Measurements from ENCODE around the gene EPHA4. TPM values are rescaled to one million over a fixed set of nuclear protein-coding genes. Genes with fewer than 3 reads are reported as not detected.

Gene EPHA4
- total RNA-seq, 3 donors from 2014 or later = 21.4 to 36.8 (median 21.9) TPM

DNA sequence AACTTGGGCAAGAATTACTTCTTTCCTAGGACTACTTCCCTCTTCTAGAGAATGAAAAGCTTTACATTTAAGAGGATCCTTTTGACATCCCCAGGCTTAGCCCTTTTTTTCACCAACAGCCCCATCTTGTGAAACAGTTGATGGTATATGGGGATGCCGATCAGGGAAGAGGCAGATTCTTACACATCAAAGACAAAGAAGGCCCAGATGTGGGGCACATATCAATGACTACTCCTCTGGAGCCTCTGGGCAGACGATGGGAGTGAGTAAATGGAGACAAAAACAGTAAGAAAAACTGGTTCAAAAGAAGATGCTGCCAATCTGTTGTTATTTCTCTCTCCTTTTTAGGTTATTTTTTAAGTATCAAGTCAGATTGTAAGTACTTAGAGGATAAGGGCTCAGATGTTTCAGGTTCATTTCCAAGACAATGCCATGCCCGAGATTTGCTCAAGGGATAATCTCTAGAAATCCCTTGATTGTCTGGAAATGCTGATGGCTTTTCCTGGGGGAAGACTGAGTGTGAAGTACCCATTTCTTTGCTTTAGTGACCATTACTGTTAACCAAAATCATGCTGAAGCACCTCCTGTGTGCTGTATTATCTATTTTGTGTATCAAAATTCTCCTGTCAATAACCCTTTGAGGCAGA lies 117.5 kb downstream of the EPHA4 start:
- H3K36me3 ChIP-seq (ENCODE audit: low read depth) = no peaks in the 10 kb centered on the region
- no peak for TF ChIP-seq CTCF (IDR thresholded peaks at IDR 0.05)
- intact Hi-C loops (cut with DNase I, micrococcal nuclease) = no loop called here
- no peaks in the 10 kb centered on the region for H3K9me3 ChIP-seq
- H3K4me1 ChIP-seq (ENCODE audit: low read depth) = no peaks in the 10 kb centered on the region
- ATAC-seq = no peak
- H3K4me3 ChIP-seq = no peak overlapping the region
- no peak for DNase-seq

- Histone ChIP-seq H3K4me1 (ENCODE audit: low read depth) (no peaks in the 10 kb centered on the region), H3K4me3 (no peak overlapping the region), H3K9me3 (no peaks in the 10 kb centered on the region), H3K36me3 (ENCODE audit: low read depth) (no peaks in the 10 kb centered on the region)
- no peak for DNase-seq
- no peak for TF ChIP-seq CTCF (IDR thresholded peaks at IDR 0.05)
- intact Hi-C loops (cut with DNase I, micrococcal nuclease) = no loop called here
- no peak for ATAC-seq
Measured at GRCh38 chr2:221451862-221452788, 120.0 kb downstream of the EPHA4 start.

DNA sequence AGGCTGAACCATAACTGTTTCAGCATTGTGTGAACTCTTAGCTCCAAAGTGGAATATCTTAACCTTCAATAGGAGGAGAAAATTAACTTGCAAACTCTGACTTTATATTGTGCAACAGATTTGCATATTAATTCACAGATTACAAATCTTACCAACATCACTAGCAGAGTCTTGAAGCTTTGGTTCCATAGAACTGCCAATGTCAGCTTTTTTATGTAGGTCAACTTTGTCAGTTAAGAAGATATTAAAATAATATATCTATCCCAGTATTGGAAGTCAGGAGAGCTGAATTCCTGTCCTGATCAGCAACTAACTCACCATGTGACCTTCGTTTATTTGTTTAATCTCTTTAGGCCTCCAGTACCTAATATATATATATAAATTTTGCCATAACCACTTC lies 121.8 kb downstream of the EPHA4 start:
- DNase-seq (no peak), ATAC-seq (no peak)
- no peak overlapping the region for H3K4me3 ChIP-seq
- H3K4me1 ChIP-seq (ENCODE audit: low read depth) = no peaks in the 10 kb centered on the region
- no peak for TF ChIP-seq CTCF (IDR thresholded peaks at IDR 0.05)
- no peaks in the 10 kb centered on the region for H3K36me3 ChIP-seq (ENCODE audit: low read depth)
- intact Hi-C loops (cut with DNase I, micrococcal nuclease) = no loop called here
- H3K9me3 ChIP-seq = no peaks in the 10 kb centered on the region

DNA sequence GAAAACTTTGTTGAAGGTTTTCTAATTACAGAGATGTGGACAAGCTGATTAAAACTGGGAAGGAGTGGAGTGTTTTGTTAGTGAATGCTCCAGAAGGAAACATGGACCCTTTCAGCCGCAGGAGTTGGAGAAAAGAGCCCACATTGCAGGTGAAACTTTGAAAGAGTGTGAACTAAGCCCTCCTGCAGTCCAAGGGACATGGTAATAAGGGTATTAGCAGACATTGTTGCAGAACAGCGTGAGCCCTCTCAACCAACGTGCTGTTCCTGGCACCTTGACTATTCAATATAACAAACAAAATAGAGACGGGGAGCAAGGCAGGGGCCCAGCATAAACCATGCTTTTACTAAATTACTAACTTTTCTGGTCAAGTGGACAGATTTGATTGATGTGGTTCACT lies 122.7 kb downstream of the EPHA4 start:
- no peak for ATAC-seq
- intact Hi-C loops (cut with DNase I, micrococcal nuclease) = no loop called here
- no peak overlapping the region for H3K4me3 ChIP-seq
- no peaks in the 10 kb centered on the region for H3K36me3 ChIP-seq (ENCODE audit: low read depth)
- no peaks in the 10 kb centered on the region for H3K9me3 ChIP-seq
- TF ChIP-seq CTCF (IDR thresholded peaks at IDR 0.05) = no peak
- DNase-seq = no peak
- no peaks in the 10 kb centered on the region for H3K4me1 ChIP-seq (ENCODE audit: low read depth)

DNA sequence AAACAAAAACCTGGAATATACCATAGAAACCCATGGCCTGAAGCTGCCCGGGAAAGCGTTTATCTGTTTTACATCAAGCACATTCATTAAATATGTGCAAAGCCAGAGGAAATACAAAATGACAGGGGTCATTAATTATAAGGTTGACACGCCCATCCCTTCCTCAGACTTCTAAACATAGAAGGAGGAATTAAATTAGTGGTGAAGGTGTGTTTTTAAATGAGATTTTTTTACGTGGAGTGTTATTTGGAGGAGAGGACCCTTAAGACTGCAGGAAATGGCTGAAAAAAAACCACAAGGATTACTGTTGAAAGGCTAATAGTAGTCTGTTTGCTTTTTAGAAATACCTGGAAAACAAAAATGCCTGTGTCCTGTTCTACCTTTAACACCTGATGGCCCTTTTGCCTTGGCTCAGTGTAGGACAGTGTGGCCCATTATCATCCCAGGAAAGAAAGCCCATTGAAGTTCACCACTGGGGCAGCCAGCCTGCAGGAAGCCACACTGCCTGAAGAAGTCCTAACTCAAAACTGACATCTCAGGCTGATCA lies 123.2 kb downstream of the EPHA4 start:
- TF ChIP-seq CTCF (IDR thresholded peaks at IDR 0.05) = no peak
- Histone ChIP-seq H3K4me3 (no peak overlapping the region), H3K4me1 (ENCODE audit: low read depth) (no peaks in the 10 kb centered on the region), H3K9me3 (no peaks in the 10 kb centered on the region), H3K36me3 (ENCODE audit: low read depth) (no peaks in the 10 kb centered on the region)
- ATAC-seq (no peak), DNase-seq (no peak)
- intact Hi-C loops (cut with DNase I, micrococcal nuclease) = no loop called here

Measured in mucosa of descending colon (tissue), 3 donors.